HepG2 (cell line): ENCODE results near the gene CHFR. TPM values are rescaled to one million over a fixed set of nuclear protein-coding genes. Genes with fewer than 3 reads are reported as not detected.

Source experiments
- ATF7 ChIP-seq, 2 experiments: fragments of 450-650 bp in 1 of 2; sonication (generic) in 1 of 2; formaldehyde crosslinking in 1 of 2; IDR thresholded peaks; 2 replicates each; pipeline versions ENCODE4 v1.4.0 to v1.6.1; 2016 to 2020; ENCODE audit warnings: antibody characterized with exemption in 1 of 2, mild to moderate bottlenecking in 1 of 2, missing genetic modification reagents in 1 of 2
- CREB1 ChIP-seq, 2 experiments: fragments of 450-650 bp in 1 of 2; IDR thresholded peaks; 2 replicates each; pipeline ENCODE4 v1.6.1; 2016 to 2017; ENCODE audit warnings: control low read depth in 1 of 2, mild to moderate bottlenecking in 1 of 2, missing compliant biosample characterization in 1 of 2, missing genetic modification characterization in 1 of 2
- ELF1 ChIP-seq: sonication (generic); formaldehyde crosslinking; IDR thresholded peaks from 2 replicates; pipeline ENCODE4 v1.4.0; 2020; ENCODE audit warnings: missing genetic modification reagents
- HCFC1 ChIP-seq: fragments of 150-350 bp; IDR thresholded peaks from 2 replicates; pipeline ENCODE4 v1.6.1; 2014; ENCODE audit warnings: low read depth, low read length
- HOXA5 ChIP-seq: sonication (generic); formaldehyde crosslinking; IDR thresholded peaks from 2 replicates; pipeline ENCODE4 v1.4.0; 2020; ENCODE audit warnings: missing genetic modification reagents
- JUND ChIP-seq: sonication (generic); formaldehyde crosslinking; IDR thresholded peaks from 2 replicates; pipeline ENCODE4 v1.8.0; 2022; ENCODE audit warnings: mild to moderate bottlenecking, missing genetic modification reagents
- MAX ChIP-seq: IDR thresholded peaks from 2 replicates; pipeline ENCODE4 v1.6.1; 2012; ENCODE audit warnings: inconsistent platforms
- MEIS1 ChIP-seq: sonication (generic); formaldehyde crosslinking; IDR thresholded peaks from 2 replicates; pipeline ENCODE4 v1.9.0; 2021; ENCODE audit warnings: mild to moderate bottlenecking, missing genetic modification reagents, moderate library complexity, borderline replicate concordance
- MYPOP ChIP-seq: sonication (generic); formaldehyde crosslinking; IDR thresholded peaks from 2 replicates; pipeline ENCODE4 v1.8.1; 2023; ENCODE audit warnings: mild to moderate bottlenecking, moderate library complexity, missing genetic modification reagents
- NPAS2 ChIP-seq: sonication (generic); formaldehyde crosslinking; IDR thresholded peaks from 2 replicates; pipeline ENCODE4 v1.8.0; 2022; ENCODE audit warnings: mild to moderate bottlenecking, missing genetic modification reagents, borderline replicate concordance
- RAD51 ChIP-seq: fragments of 450-650 bp; IDR thresholded peaks from 2 replicates; pipeline ENCODE4 v1.6.1; 2016; ENCODE audit warnings: borderline replicate concordance
- RFXANK ChIP-seq: IDR thresholded peaks from 2 replicates; pipeline ENCODE4 v1.6.1; 2016
- SOX13 ChIP-seq, 3 experiments: fragments of 450-650 bp in 1 of 3; sonication (generic) in 1 of 3; formaldehyde crosslinking in 1 of 3; IDR thresholded peaks in 2 of 3; conservative IDR thresholded peaks in 1 of 3; 2 replicates each; pipeline versions ENCODE4 v1.5.0 to v1.6.1; 2016 to 2020; ENCODE audit warnings: antibody characterized with exemption in 1 of 3, mild to moderate bottlenecking in 1 of 3, missing compliant biosample characterization in 1 of 3, missing genetic modification reagents in 1 of 3, moderate library complexity in 1 of 3
- THAP9 ChIP-seq: sonication (generic); formaldehyde crosslinking; IDR thresholded peaks from 2 replicates; pipeline ENCODE4; 2020; ENCODE audit warnings: missing genetic modification reagents, mild to moderate bottlenecking, borderline replicate concordance
- TRIM22 ChIP-seq: fragments of 450-650 bp; IDR thresholded peaks from 2 replicates; pipeline ENCODE4 v1.6.1; 2017
- ZIK1 ChIP-seq: sonication (generic); formaldehyde crosslinking; IDR thresholded peaks from 2 replicates; pipeline ENCODE4 v1.5.0; 2020; ENCODE audit warnings: mild to moderate bottlenecking, low read depth, missing genetic modification reagents, borderline replicate concordance
- ZNF101 ChIP-seq: sonication (generic); formaldehyde crosslinking; IDR thresholded peaks from 2 replicates; pipeline ENCODE4 v1.4.0; 2020; ENCODE audit warnings: mild to moderate bottlenecking, low read depth, missing genetic modification reagents, borderline replicate concordance
- ZNF136 ChIP-seq: sonication (generic); formaldehyde crosslinking; IDR thresholded peaks from 2 replicates; pipeline ENCODE4 v1.8.1; 2022; ENCODE audit warnings: low read depth, mild to moderate bottlenecking, moderate library complexity, missing genetic modification reagents
- ZNF24 ChIP-seq: fragments of 450-650 bp; IDR thresholded peaks from 2 replicates; pipeline ENCODE4 v1.6.1; 2017; ENCODE audit warnings: antibody characterized with exemption, mild to moderate bottlenecking
- ZNF552 ChIP-seq: sonication (generic); formaldehyde crosslinking; IDR thresholded peaks from 2 replicates; pipeline ENCODE4 v1.9.0; 2022; ENCODE audit warnings: missing genetic modification reagents, mild to moderate bottlenecking, borderline replicate concordance
- ZNF761 ChIP-seq: sonication (generic); formaldehyde crosslinking; conservative IDR thresholded peaks from 2 replicates; pipeline ENCODE4 v1.4.0; 2020; ENCODE audit warnings: mild to moderate bottlenecking, missing genetic modification reagents
- ZSCAN30 ChIP-seq: sonication (generic); formaldehyde crosslinking; IDR thresholded peaks from 2 replicates; pipeline ENCODE4 v1.5.0; 2020; ENCODE audit warnings: mild to moderate bottlenecking, missing genetic modification reagents
- polyA plus RNA-seq, 8 experiments: library from polyadenylated mRNA; depleted of rRNA in 3 of 8; stranded (reverse) in 7 of 8; unstranded in 1 of 8; fragments of >200 nt; fragmentation: Illumina TruSeq in 4 of 8; extraction: Trizol in 4 of 8; gene quantifications; 2 replicates each; pipeline versions ENCODE4 v1.2.1 to v1.2.3, GENCODE V29; 2011 to 2016; ENCODE audit warnings: low read depth in 4 of 8, missing spikeins in 1 of 8, mixed read lengths in 1 of 8; ENCODE audit not compliant: insufficient read depth in 1 of 8
- total RNA-seq, 5 experiments: library from RNA; depleted of rRNA; stranded (reverse); fragments of >200 nt; fragmentation: Illumina TruSeq; extraction: Trizol; gene quantifications; 2 replicates each; pipeline ENCODE4 v1.2.3, GENCODE V29; 2016; ENCODE audit warnings: low read depth in 1 of 5

Gene CHFR
- total and polyA plus RNA-seq, 2 of the 13 experiments (the other 11 are each of a cell fraction or from before 2014, with no cell fraction given) = 21.4 to 21.5 TPM

- no peak for TF ChIP-seq TRIM22
- TF ChIP-seq ZNF761 (CRISPR knock-in tag) = peak; percentile 76; the same call in 1 of the 2 replicates
- TF ChIP-seq ZIK1 (CRISPR knock-in tag) = 0 out of 2 replicates have a peak, but pooled peaks have one; percentile 15
- peak; percentile 32; the same call in 1 of the 2 replicates for TF ChIP-seq ZNF24
- no peak for TF ChIP-seq JUND (CRISPR knock-in tag)
- no peak for TF ChIP-seq ZNF136 (CRISPR knock-in tag)
- peak; percentile 93 for TF ChIP-seq ELF1 (CRISPR knock-in tag)
- TF ChIP-seq HCFC1 = peak; percentile 75
- TF ChIP-seq CREB1 (IDR thresholded peaks at IDR 0.05) = peak; percentile 74
- TF ChIP-seq CREB1 (CRISPR knock-in tag; IDR thresholded peaks at IDR 0.05) = peak; percentile 91
- TF ChIP-seq THAP9 (CRISPR knock-in tag) = peak; percentile 81; the same call in 1 of the 2 replicates
- TF ChIP-seq NPAS2 (CRISPR knock-in tag) = no peak
- TF ChIP-seq ZNF101 (CRISPR knock-in tag) = peak; percentile 67; the same call in 1 of the 2 replicates
- TF ChIP-seq MEIS1 (CRISPR knock-in tag) = peak; percentile 75; the same call in 1 of the 2 replicates
- TF ChIP-seq ZSCAN30 (CRISPR knock-in tag) = peak; percentile 70; the same call in 1 of the 2 replicates
- TF ChIP-seq MAX = peak; percentile 81
- TF ChIP-seq ZNF552 (CRISPR knock-in tag) = 0 out of 2 replicates have a peak, but pooled peaks have one; percentile 40
- no peak for TF ChIP-seq RAD51
- peak; percentile 88 for TF ChIP-seq HOXA5 (CRISPR knock-in tag)
- no peak for TF ChIP-seq SOX13 (IDR thresholded peaks at IDR 0.05)
- no peak; a peak in 1 of 4 replicates for TF ChIP-seq SOX13 (CRISPR knock-in tag; conservative IDR thresholded peaks at IDR 0.05 in 1 of 2, IDR thresholded peaks at IDR 0.05 in 1 of 2)
- TF ChIP-seq RFXANK (CRISPR knock-in tag) = 0 out of 2 replicates have a peak, but pooled peaks have one; percentile 69
- TF ChIP-seq ATF7 (IDR thresholded peaks at IDR 0.05) = no peak
- TF ChIP-seq ATF7 (CRISPR knock-in tag; IDR thresholded peaks at IDR 0.05) = no peak
- peak; percentile 32; the same call in 1 of the 2 replicates for TF ChIP-seq MYPOP
These were observed 58.5 kb downstream of the CHFR start, which contains the start of gene GOLGA3 (continued) for GRCh38 chr12:132828706-132829534.
